ENCODE measurements around the gene FKBP6.
"Not testable (repeated sequence)": the region's sequence is repeated elsewhere in the genome, so short reads cannot be mapped to it uniquely, and the experiment has no call there.

The FKBP6 gene

DNA sequence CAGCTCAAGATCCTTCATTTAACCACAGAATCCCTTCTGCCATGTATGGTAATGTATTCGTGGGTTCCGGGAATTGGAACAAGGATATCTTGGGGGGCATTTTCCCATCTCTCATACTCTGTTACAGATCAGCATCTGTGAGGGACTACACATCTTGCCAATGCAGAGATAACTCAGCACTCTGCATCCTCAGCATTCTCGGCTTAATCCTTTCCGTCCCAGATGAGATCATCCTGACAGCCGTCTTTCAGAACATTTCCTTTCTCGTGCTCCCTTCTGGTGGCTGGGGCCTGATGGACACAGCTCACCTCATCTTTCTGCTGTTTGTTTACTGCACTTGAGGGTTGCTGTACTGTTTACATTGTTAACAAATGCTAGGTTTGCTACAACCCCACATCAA lies 25.3 kb downstream of the FKBP6 start:
- in situ Hi-C loops (cut with HindIII; ENCODE audit: low sequenced_read_pairs), result no loop called here

- in situ Hi-C loops (cut with HindIII; ENCODE audit: low sequenced_read_pairs), result no loop called here
Observed at GRCh38 chr7:73354196-73354595, 26.2 kb downstream of the FKBP6 start.

DNA sequence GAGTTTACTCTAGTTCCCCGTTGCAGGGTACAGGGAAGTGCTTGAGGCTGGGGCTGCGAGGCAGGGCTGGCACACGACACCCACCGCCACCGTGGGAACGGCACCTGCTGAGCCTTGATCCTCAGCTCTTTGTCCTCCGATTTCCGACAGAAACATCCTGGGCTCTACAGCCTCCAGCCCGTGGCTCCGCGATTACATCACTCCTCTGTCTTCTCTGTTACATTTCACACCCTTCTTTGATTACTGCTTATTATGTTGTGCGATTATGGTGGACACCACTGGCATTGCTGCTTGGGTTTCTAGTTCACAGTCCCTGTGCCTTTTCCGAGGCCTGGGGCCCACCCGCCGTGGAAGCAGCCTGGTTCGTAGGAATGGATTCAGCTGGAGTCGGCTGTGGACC lies 26.9 kb downstream of the FKBP6 start:
- in situ Hi-C loops (cut with HindIII; ENCODE audit: low sequenced_read_pairs), result no loop called here

DNA sequence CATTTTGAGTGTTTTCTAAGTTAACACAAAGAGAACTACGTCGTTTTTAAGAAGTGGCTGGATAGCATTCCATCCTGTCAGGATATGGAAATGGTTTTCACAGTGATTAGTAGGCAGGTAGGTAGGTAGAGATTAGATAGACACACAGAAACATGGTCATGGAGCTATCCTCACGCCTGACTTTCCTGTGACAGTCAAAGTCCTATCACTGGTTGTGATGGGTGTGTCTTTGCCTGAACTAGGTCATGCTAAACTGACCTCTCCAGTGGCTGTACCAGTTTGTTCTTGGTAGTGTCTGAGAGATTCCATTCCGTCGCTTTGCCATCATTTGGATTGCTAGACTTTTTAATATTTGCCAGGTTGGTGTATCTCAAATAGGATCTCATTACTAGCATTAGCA lies 28.2 kb downstream of the FKBP6 start:
- in situ Hi-C loops (cut with HindIII; ENCODE audit: low sequenced_read_pairs), result no loop called here

GRCh38 chr7:73358590-73359275 lies 30.8 kb downstream of the FKBP6 start:
- in situ Hi-C loops (cut with HindIII; ENCODE audit: low sequenced_read_pairs), result no loop called here

- in situ Hi-C loops (cut with HindIII; ENCODE audit: low sequenced_read_pairs), result no loop called here
Observed at GRCh38 chr7:73359306-73359705, 31.3 kb downstream of the FKBP6 start.

GRCh38 chr7:73359746-73360375 lies 31.9 kb downstream of the FKBP6 start:
- in situ Hi-C loops (cut with HindIII; ENCODE audit: low sequenced_read_pairs), result no loop called here

DNA sequence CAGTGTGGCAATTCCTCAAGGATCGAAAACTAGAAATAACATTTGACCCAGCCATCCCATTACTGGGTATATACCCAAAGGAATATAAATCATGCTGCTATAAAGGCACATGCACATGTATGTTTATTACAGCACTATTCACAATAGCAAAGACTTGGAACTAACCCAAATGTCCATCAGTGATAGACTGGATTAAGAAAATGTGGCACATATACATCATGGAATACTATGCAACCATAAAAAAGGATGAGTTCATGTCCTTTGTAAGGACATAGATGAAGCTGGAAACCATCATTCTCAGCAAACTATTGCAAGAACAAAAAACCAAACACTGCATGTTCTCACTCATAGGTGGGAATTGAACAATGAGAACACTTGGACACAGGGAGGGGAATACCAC lies 32.6 kb downstream of the FKBP6 start:
- in situ Hi-C loops (cut with HindIII; ENCODE audit: low sequenced_read_pairs), result not testable (repeated sequence)

DNA sequence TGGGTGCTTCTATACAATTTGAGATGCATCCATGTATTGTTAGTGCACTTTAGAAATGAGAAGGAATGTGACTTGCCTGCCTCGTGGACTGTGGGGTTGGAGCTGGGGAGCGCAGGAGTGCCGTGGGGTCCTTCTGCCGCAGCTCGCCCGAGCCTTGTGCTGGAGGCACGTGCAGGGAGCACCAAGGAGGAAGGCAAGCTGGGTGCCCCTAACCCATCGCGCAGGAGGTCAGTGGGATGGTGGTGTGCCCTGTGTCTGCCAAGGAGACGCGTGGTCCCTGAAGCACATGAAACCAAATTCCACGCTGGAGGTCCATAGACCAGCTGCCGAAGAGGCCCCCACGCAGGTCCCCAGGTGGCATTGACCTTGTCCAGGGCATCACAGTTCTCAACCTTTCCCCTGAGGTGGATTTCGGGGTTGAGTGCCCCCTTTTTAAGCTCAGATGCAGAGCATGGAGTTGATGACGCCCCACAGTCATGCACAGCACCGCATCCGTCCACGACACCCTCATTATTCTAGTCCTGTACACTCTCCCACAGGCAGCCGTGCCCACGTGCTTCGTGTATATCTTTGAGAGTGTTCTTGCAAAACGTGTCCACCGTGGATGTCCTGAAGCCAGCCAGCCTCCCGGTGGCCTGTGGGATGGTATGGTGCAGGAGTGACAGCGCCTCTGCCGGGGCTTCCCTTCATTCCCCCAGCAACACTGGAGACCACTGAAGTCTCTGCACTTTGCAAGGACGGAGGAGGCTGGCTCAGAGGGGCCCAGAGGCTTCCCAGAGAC lies 35.5 kb downstream of the FKBP6 start:
- in situ Hi-C loops (cut with HindIII; ENCODE audit: low sequenced_read_pairs), result no loop called here

DNA sequence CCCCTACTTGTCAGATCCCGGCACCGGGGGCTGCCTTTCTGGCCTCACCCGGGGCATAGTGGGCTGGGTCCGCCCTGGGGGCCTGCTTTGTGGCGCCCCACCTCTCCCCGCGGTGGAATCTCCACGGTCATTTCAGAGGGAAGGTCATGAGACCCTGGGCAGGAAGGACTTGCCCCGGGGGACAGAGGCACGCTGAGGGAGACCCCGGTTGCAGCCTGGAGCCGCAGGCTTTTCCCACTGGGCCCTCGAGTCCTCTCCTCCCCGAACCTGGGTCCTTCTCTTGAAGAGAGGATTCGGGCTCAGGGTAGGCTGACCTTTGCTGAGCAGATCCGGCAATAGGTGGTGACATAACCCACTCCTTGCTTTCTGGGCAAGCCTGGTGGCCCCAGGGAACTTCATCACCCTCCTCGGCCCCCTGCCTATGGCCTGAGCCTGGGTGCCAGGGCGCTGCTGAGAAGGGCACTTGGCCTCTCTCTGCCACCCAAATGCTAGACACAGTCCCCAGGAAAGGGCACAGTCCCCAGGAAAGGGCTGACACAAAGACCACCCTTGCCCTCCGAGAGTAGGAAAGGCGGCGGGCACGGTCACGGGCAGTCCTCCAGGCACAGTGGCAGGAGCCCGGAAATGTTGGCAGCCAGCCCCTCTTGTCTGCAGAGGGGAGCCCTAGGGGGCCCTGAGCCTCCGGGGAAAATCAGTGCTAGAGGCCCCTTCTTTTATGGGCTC lies 36.2 kb downstream of the FKBP6 start:
- in situ Hi-C loops (cut with HindIII; ENCODE audit: low sequenced_read_pairs), result no loop called here

GRCh38 chr7:73366127-73366526 lies 38.2 kb downstream of the FKBP6 start:
- in situ Hi-C loops (cut with HindIII; ENCODE audit: low sequenced_read_pairs), result no loop called here

DNA sequence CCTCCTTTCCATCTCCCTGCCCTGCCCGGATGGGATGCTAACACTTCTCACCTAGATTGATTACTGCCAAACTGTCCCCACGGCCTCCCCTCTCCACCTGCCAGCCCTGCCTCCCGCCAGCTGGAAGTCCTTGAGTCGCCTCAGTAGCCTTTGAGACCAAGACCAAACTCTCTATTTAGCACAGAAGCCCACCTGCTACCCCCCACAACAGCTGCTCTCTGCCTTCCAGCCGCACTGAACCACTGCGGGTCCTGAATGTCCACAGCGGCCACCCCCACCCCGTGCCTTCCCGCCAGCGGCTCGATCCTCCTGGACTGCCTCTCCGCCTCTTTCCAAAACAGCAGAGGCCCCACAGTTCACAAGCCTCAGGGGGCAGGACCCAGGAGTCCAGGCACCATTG lies 39.0 kb downstream of the FKBP6 start:
- in situ Hi-C loops (cut with HindIII; ENCODE audit: low sequenced_read_pairs), result no loop called here

DNA sequence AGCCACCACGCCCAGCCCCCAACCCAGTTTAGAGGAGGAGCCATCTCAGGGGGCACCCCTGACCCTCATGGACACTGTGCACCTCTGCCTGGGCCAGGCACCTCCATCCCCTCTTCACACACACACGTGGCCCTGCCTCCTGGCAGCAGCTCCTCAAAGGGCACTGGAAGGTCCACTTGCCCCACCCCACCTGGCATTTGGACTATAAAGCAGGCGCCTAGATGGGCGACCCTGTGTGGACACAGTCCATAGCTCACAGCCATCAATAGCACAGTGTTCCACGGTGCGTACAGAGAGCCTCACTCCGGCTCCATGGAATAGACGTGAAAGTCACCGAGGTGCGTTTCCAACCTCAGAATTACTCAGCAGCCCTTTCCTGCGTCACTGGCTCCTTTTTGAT lies 41.0 kb downstream of the FKBP6 start:
- in situ Hi-C loops (cut with HindIII; ENCODE audit: low sequenced_read_pairs), result no loop called here

DNA sequence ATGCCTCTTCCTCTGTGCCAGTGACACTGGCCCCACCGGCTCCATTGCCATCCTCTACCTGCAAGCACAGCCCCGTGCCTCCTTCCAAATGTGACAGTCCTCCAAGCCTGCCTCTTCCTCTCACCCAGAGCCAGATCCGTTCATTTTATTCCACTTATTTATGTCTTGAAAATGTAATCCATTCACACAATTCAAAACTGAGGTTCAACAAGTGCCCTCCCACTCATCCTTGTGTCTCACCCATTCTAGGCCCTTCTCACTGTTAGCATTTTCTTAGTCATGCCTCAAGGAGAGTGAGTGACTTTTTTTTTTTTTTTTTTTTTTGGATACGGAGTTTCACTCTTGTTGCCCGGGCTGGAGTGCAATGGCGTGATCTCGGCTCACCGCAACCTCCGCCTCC lies 41.7 kb downstream of the FKBP6 start:
- in situ Hi-C loops (cut with HindIII; ENCODE audit: low sequenced_read_pairs), result no loop called here

DNA sequence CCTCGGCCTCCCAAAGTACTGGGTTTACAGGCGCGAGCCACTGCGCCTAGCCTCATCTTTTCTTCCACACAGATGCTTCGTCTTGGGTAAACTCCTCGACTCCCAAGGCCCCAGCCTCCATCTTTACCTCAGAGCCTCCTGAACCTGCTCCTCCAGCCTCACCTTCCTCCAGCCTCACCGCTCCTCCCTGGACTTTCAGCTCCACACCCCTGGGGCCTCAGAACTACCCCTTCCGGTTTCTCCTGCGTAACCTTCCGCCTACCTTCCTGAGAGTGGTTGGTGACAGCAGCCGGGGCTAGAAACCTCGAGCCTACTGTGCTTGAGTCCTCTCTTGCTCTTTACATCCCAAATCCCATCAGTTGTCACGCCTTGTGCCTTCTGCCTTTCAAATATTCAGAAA lies 45.8 kb downstream of the FKBP6 start:
- in situ Hi-C loops (cut with HindIII; ENCODE audit: low sequenced_read_pairs), result no loop called here

- in situ Hi-C loops (cut with HindIII; ENCODE audit: low sequenced_read_pairs), result not testable (repeated sequence)
Observed at GRCh38 chr7:73376262-73376661, 48.3 kb downstream of the FKBP6 start.

GRCh38 chr7:73376671-73377412 lies 48.9 kb downstream of the FKBP6 start:
- in situ Hi-C loops (cut with HindIII; ENCODE audit: low sequenced_read_pairs), result no loop called here

GRCh38 chr7:73377413-73378200 lies 49.6 kb downstream of the FKBP6 start:
- in situ Hi-C loops (cut with HindIII; ENCODE audit: low sequenced_read_pairs), result not testable (repeated sequence)

DNA sequence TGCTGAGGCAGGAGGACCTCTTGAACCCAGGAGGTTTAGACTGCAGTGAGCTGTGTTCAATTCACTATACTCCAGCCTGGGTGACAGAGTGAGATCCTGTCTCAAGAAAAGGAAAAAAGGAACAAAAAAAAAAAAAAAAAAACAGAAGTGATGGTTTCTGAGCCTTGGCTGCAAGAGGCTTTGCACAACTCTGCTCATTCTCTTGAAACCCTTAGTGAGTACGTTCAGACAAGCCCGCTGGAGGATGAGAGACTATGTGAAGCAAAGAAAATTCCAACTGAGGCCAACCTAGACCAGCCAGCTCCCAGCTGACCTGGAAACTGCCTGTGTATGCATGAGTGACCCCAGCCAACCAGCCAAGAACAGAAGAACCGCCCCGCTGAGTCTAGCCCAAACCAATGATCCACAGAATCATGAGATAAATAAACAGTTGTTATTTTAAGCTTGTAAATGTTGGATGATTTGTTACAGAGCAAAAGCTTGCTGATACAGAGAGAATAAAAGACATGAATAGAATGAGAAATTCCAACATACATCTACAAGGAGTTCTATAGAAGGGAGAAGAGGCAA lies 55.1 kb downstream of the FKBP6 start:
- in situ Hi-C loops (cut with HindIII; ENCODE audit: low sequenced_read_pairs), result no loop called here

All from DLD1 (cell line).